Measurements from ENCODE around the gene TERT. TPM values are rescaled to one million over a fixed set of nuclear protein-coding genes. Genes with fewer than 3 reads are reported as not detected.
"Not testable (repeated sequence)": the region's sequence is repeated elsewhere in the genome, so short reads cannot be mapped to it uniquely, and the experiment has no call there.

The TERT gene
- total RNA-seq, 5 donors from 2014 or later (not counting 1 experiment from before 2014, with no cell fraction given) = 0.09 to 0.70 (median 0.28) TPM

- H3K9me3 Mint-ChIP-seq = no peaks in the 10 kb centered on the region
- peaks cover 34 to 92% of the 10 kb centered on the region in 2 donors for H3K36me3 ChIP-seq (ENCODE audit: control insufficient read depth in 2 of 2, extremely low read depth in 1 of 2, insufficient read depth in 1 of 2, low read length in 1 of 2)
- H3K4me1 Mint-ChIP-seq = peaks cover 13 to 24% (median 19%) of the 10 kb centered on the region in 3 donors
- H3K4me1 ChIP-seq (ENCODE audit: control insufficient read depth in 1 of 2, extremely low read depth in 1 of 2, insufficient read depth in 2 of 2, low read length in 2 of 2) = peaks cover 2 to 20% of the 10 kb centered on the region in 2 experiments
- peak overlapping the region in 1 of 3 donors; percentile 36 for H3K4me3 Mint-ChIP-seq
- H3K36me3 Mint-ChIP-seq = peaks cover 37% of the 10 kb centered on the region
- no peaks in the 10 kb centered on the region for H3K9me3 ChIP-seq
- no peak overlapping the region for H3K27ac Mint-ChIP-seq
- no peak overlapping the region for H3K4me3 ChIP-seq (ENCODE audit: control insufficient read depth in 1 of 2, extremely low read depth in 1 of 2, low read length in 1 of 2)
- H3K27me3 ChIP-seq (replicated peaks in 1 of 2; ENCODE audit: control insufficient read depth in 2 of 2, extremely low read depth in 1 of 2, insufficient read depth in 2 of 2, low read length in 1 of 2) = peaks cover 0 to 2% of the 10 kb centered on the region in 2 experiments
- DNase-seq (no peak), ATAC-seq (replicated peaks in 1 of 4) (peak in 1 of 4 experiments; percentile 31)
- no peak overlapping the region for H3K27ac ChIP-seq (ENCODE audit: low read length)
- WGBS (ENCODE audit: insufficient coverage) = 66% methylated on average over 13 of the region's 14 CpGs
- H3K27me3 Mint-ChIP-seq = no peaks in the 10 kb centered on the region
- CTCF ChIA-PET = no interaction called here
- POLR2A ChIA-PET = no interaction called here
These were observed 41.3 kb upstream of the TERT start for GRCh38 chr5:1336106-1336561.

GRCh38 chr5:1335540-1336095 is 40.8 kb upstream of the TERT start:
- ATAC-seq (replicated peaks in 1 of 4) (no peak), DNase-seq (no peak)
- Histone ChIP-seq H3K27ac (ENCODE audit: low read length) (no peak overlapping the region), H3K36me3 (ENCODE audit: control insufficient read depth in 2 of 2, extremely low read depth in 1 of 2, insufficient read depth in 1 of 2, low read length in 1 of 2) (peaks cover 34 to 92% of the 10 kb centered on the region in 2 donors), H3K4me3 (ENCODE audit: control insufficient read depth in 1 of 2, extremely low read depth in 1 of 2, low read length in 1 of 2) (no peak overlapping the region), H3K4me1 (ENCODE audit: control insufficient read depth in 1 of 2, extremely low read depth in 1 of 2, insufficient read depth in 2 of 2, low read length in 2 of 2) (peaks cover 2 to 19% of the 10 kb centered on the region in 2 experiments), H3K9me3 (no peaks in the 10 kb centered on the region), H3K27me3 (replicated peaks in 1 of 2; ENCODE audit: control insufficient read depth in 2 of 2, extremely low read depth in 1 of 2, insufficient read depth in 2 of 2, low read length in 1 of 2) (peaks cover 0 to 2% of the 10 kb centered on the region in 2 experiments)
- H3K4me1 Mint-ChIP-seq = peaks cover 10 to 20% (median 17%) of the 10 kb centered on the region in 3 donors
- H3K9me3 Mint-ChIP-seq = no peaks in the 10 kb centered on the region
- H3K27me3 Mint-ChIP-seq = no peaks in the 10 kb centered on the region
- ChIA-PET POLR2A (interaction anchor here in 1 of 2 donors (0.5 kb wide), 1 partner anchor 208 kb away, joined by 3 read pairs; no protein-coding TSS in a partner anchor), CTCF (no interaction called here)
- H3K4me3 Mint-ChIP-seq = peak overlapping the region in 1 of 3 donors; percentile 36
- no peak overlapping the region for H3K27ac Mint-ChIP-seq
- 88% methylated on average over 19 of the region's 19 CpGs for WGBS (ENCODE audit: insufficient coverage)
- peaks cover 38% of the 10 kb centered on the region for H3K36me3 Mint-ChIP-seq

GRCh38 chr5:1334831-1335539 is 40.1 kb upstream of the TERT start:
- H3K36me3 Mint-ChIP-seq = peaks cover 38% of the 10 kb centered on the region
- DNase-seq = no peak

GRCh38 chr5:1333986-1334385 is 39.1 kb upstream of the TERT start:
- DNase-seq (no peak), ATAC-seq (replicated peaks in 1 of 4) (no peak)
- peaks cover 37 to 92% of the 10 kb centered on the region in 2 donors for H3K36me3 ChIP-seq (ENCODE audit: control insufficient read depth in 2 of 2, extremely low read depth in 1 of 2, insufficient read depth in 1 of 2, low read length in 1 of 2)
- peaks cover 0 to 2% of the 10 kb centered on the region in 2 experiments for H3K27me3 ChIP-seq (replicated peaks in 1 of 2; ENCODE audit: control insufficient read depth in 2 of 2, extremely low read depth in 1 of 2, insufficient read depth in 2 of 2, low read length in 1 of 2)
- H3K27ac ChIP-seq (ENCODE audit: low read length) = no peak overlapping the region
- POLR2A ChIA-PET = interaction anchor here in 1 of 2 donors (0.7 kb wide), 1 partner anchor 53 kb away, joined by 3 read pairs; no protein-coding TSS in a partner anchor
- Mint-ChIP-seq H3K4me3 (no peak overlapping the region), H3K27me3 (no peaks in the 10 kb centered on the region), H3K4me1 (peaks cover 11 to 15% (median 13%) of the 10 kb centered on the region in 3 donors), H3K9me3 (no peaks in the 10 kb centered on the region), H3K27ac (no peak overlapping the region), H3K36me3 (peaks cover 36% of the 10 kb centered on the region)
- CTCF ChIA-PET = no interaction called here
- no peaks in the 10 kb centered on the region for H3K9me3 ChIP-seq
- H3K4me1 ChIP-seq (ENCODE audit: control insufficient read depth in 1 of 2, extremely low read depth in 1 of 2, insufficient read depth in 2 of 2, low read length in 2 of 2) = peaks cover 2 to 17% of the 10 kb centered on the region in 2 experiments
- no peak overlapping the region for H3K4me3 ChIP-seq (ENCODE audit: control insufficient read depth in 1 of 2, extremely low read depth in 1 of 2, low read length in 1 of 2)
- 91% methylated on average over 10 of the region's 14 CpGs for WGBS (ENCODE audit: insufficient coverage)

More at GRCh38 chr5:1334831-1335539, 40.1 kb upstream of the TERT start:
- Mint-ChIP-seq H3K4me1 (peaks cover 10 to 15% (median 13%) of the 10 kb centered on the region in 3 donors), H3K27me3 (no peaks in the 10 kb centered on the region), H3K4me3 (no peak overlapping the region), H3K27ac (no peak overlapping the region), H3K9me3 (no peaks in the 10 kb centered on the region)
- no peak overlapping the region for H3K27ac ChIP-seq (ENCODE audit: low read length)
- H3K4me1 ChIP-seq (ENCODE audit: control insufficient read depth in 1 of 2, extremely low read depth in 1 of 2, insufficient read depth in 2 of 2, low read length in 2 of 2) = peaks cover 2 to 19% of the 10 kb centered on the region in 2 experiments
- H3K9me3 ChIP-seq = no peaks in the 10 kb centered on the region
- ChIA-PET CTCF (no interaction called here), POLR2A (interaction anchor here (0.5 to 0.7 kb wide), 2 partner anchors 54 to 209 kb away, joined by 3 read pairs; no protein-coding TSS in a partner anchor)
- WGBS (ENCODE audit: insufficient coverage) = 97% methylated on average over 31 of the region's 32 CpGs
- H3K36me3 ChIP-seq (ENCODE audit: control insufficient read depth in 2 of 2, extremely low read depth in 1 of 2, insufficient read depth in 1 of 2, low read length in 1 of 2) = peaks cover 37 to 92% of the 10 kb centered on the region in 2 donors
- H3K4me3 ChIP-seq (ENCODE audit: control insufficient read depth in 1 of 2, extremely low read depth in 1 of 2, low read length in 1 of 2) = no peak overlapping the region
- peaks cover 0 to 2% of the 10 kb centered on the region in 2 experiments for H3K27me3 ChIP-seq (replicated peaks in 1 of 2; ENCODE audit: control insufficient read depth in 2 of 2, extremely low read depth in 1 of 2, insufficient read depth in 2 of 2, low read length in 1 of 2)
- ATAC-seq (replicated peaks in 1 of 4) = no peak

GRCh38 chr5:1333286-1333685 is 38.4 kb upstream of the TERT start:
- H3K27me3 Mint-ChIP-seq; DNase-seq; H3K9me3 ChIP-seq; H3K27me3 ChIP-seq (replicated peaks in 1 of 2; ENCODE audit: control insufficient read depth in 2 of 2, extremely low read depth in 1 of 2, insufficient read depth in 2 of 2, low read length in 1 of 2); H3K27ac ChIP-seq (ENCODE audit: low read length); H3K4me3 Mint-ChIP-seq; CTCF ChIA-PET; H3K9me3 Mint-ChIP-seq; H3K4me3 ChIP-seq (ENCODE audit: control insufficient read depth in 1 of 2, extremely low read depth in 1 of 2, low read length in 1 of 2); POLR2A ChIA-PET; ATAC-seq (replicated peaks in 1 of 4); H3K27ac Mint-ChIP-seq: not testable (repeated sequence)
- H3K4me1 ChIP-seq (ENCODE audit: control insufficient read depth in 1 of 2, extremely low read depth in 1 of 2, insufficient read depth in 2 of 2, low read length in 2 of 2) = peaks cover 2 to 17% of the 10 kb centered on the region in 2 experiments
- WGBS (ENCODE audit: insufficient coverage) = 100% methylated on average over 1 of the region's 5 CpGs
- peaks cover 40 to 91% of the 10 kb centered on the region in 2 donors for H3K36me3 ChIP-seq (ENCODE audit: control insufficient read depth in 2 of 2, extremely low read depth in 1 of 2, insufficient read depth in 1 of 2, low read length in 1 of 2)
- peaks cover 36% of the 10 kb centered on the region for H3K36me3 Mint-ChIP-seq
- H3K4me1 Mint-ChIP-seq = peaks cover 17 to 20% (median 18%) of the 10 kb centered on the region in 3 donors

GRCh38 chr5:1332461-1333001 is 37.7 kb upstream of the TERT start:
- H3K4me3 Mint-ChIP-seq = no peak overlapping the region
- H3K9me3 ChIP-seq = no peaks in the 10 kb centered on the region
- H3K36me3 Mint-ChIP-seq = peaks cover 32% of the 10 kb centered on the region
- H3K4me1 ChIP-seq (ENCODE audit: control insufficient read depth in 1 of 2, extremely low read depth in 1 of 2, insufficient read depth in 2 of 2, low read length in 2 of 2) = peaks cover 2 to 17% of the 10 kb centered on the region in 2 experiments
- H3K4me3 ChIP-seq (ENCODE audit: control insufficient read depth in 1 of 2, extremely low read depth in 1 of 2, low read length in 1 of 2) = no peak overlapping the region
- H3K9me3 Mint-ChIP-seq = no peaks in the 10 kb centered on the region
- H3K27ac ChIP-seq (ENCODE audit: low read length) = no peak overlapping the region
- 93% methylated on average over 4 of the region's 11 CpGs for WGBS (ENCODE audit: insufficient coverage)
- H3K36me3 ChIP-seq (ENCODE audit: control insufficient read depth in 2 of 2, extremely low read depth in 1 of 2, insufficient read depth in 1 of 2, low read length in 1 of 2) = peaks cover 39 to 83% of the 10 kb centered on the region in 2 donors
- H3K27me3 Mint-ChIP-seq = no peaks in the 10 kb centered on the region
- H3K27ac Mint-ChIP-seq = no peak overlapping the region
- CTCF ChIA-PET = interaction anchor here in 1 of 2 donors (0.6 kb wide), 1 partner anchor 14 kb away, joined by 4 read pairs; no protein-coding TSS in a partner anchor
- H3K4me1 Mint-ChIP-seq = peaks cover 17 to 22% (median 17%) of the 10 kb centered on the region in 3 donors
- POLR2A ChIA-PET = no interaction called here
- no peak for ATAC-seq (replicated peaks in 1 of 4)
- peaks cover 0 to 2% of the 10 kb centered on the region in 2 experiments for H3K27me3 ChIP-seq (replicated peaks in 1 of 2; ENCODE audit: control insufficient read depth in 2 of 2, extremely low read depth in 1 of 2, insufficient read depth in 2 of 2, low read length in 1 of 2)
- no peak for DNase-seq
